GM18517 (cell line): Measurements from ENCODE around the gene LAMA3.

Source experiments
- ATAC-seq: cut with Tn5 transposase; IDR thresholded peaks from one replicate; pipeline ENCODE4 v1.9.1; 2021; ENCODE audit warnings: mild to moderate bottlenecking, moderate library complexity; ENCODE audit not compliant: unreplicated experiment

LAMA3 gene

DNA sequence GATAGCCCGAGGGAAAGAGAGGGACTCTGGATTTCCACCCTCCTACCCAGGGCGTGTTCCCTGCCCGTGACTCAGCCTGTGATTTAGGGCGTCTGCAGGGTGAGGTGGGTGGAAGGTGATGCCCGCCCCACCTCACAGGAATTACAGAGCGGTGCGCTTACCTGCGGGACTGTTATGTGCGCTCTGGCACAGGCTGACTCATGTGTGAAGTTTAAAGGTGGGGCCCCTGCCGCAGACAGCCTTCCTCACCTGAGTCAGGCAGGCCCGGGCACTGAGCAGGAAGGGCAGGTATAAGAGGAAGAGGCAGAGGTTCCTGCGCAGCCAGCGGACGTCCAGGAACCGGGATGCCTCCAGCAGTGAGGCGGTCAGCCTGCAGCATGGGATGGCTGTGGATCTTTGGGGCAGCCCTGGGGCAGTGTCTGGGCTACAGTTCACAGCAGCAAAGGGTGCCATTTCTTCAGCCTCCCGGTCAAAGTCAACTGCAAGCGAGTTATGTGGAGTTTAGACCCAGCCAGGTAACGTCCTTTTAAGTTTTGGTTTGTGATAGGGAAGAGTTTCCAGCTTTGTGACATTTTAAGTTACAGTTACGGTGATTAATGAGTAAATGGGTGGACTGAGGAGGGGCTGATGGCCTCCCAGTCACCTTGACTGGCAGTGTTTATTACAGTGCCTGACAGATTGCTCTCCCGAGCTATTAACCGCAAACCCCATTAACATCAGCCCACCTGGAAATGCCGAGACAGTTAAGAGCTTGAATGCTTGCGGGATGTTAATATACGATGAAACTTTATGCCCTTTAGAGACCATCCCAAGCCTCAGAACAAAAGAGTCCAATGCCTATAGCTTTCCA lies 183.7 kb downstream of the LAMA3 start:
- no peak for ATAC-seq

DNA sequence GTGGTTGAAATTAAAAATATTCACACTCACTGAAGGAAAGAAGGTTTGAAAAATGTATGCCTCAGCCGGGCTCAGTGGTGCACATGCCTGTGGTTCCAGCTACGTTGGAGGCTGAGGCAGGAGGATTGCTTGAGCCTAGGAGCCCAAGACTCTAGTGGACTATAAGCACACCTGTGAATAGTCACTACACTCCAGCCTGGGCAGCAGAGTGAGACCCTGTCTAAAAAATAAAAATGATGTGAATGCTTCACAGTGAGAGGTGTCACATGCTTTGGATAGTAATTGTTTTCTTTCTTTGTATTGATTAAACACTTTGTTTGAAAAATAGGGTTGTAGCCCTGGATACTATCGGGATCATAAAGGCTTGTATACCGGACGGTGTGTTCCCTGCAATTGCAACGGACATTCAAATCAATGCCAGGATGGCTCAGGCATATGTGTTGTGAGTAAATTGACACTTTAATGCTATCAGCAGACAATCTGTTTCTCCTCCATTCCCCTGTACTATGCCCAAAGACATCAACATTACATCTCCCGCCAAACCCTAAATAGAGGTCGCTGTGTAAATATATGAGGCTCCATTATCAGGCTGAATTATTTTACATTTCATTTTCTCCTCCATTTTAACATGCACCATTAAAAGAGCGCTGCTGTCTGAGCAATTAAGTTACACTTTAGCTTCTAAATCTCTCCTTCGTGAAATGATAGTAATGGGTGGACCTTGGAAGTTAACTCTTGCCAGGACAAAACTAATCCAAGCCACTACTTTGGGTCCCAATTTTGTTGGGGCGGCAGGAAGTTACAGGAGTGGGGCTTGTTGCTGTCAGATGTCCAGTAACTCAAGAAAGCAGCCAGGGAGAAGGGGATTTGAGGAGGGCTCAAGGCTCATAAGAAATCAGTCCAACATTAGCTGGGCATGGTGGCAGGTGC lies 187.0 kb downstream of the LAMA3 start:
- ATAC-seq, result no peak

DNA sequence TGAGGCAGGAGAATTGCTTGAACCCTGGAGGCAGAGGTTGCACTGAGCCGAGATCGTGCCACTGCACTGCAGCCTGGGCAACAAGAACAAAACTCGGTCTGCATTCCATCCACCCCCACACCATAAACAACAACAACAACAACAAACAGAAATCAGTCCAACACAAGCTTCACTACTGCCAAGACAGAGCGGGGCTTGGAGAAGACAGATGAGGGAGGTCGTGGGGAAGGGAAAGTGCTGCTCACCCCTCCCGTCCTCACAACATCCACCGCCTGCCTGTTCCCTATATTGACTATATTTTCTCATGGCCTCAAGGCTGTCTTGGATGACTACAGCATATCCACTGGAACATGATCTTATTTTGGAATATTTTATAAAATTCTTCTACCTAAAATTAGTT lies 187.7 kb downstream of the LAMA3 start:
- ATAC-seq, result no peak

DNA sequence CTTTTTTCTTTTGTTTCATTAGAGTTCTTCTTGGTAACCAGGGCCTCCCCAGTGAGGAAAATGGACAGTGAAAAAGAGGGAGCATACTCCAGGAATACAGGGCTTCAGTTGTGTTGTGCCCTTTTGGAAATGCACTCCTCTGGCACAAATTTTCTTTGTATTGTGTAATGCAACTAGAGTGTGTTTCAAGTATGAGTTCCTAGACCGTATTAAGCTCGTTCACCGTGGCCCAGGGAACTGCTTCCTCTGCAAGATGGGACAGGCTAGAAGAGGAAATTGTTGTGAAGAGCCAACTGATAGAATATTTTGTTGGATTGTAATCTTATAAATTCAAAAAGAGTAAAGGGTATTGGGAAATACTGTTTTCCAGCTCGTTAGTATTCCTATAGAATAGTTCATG lies 188.1 kb downstream of the LAMA3 start:
- no peak for ATAC-seq

DNA sequence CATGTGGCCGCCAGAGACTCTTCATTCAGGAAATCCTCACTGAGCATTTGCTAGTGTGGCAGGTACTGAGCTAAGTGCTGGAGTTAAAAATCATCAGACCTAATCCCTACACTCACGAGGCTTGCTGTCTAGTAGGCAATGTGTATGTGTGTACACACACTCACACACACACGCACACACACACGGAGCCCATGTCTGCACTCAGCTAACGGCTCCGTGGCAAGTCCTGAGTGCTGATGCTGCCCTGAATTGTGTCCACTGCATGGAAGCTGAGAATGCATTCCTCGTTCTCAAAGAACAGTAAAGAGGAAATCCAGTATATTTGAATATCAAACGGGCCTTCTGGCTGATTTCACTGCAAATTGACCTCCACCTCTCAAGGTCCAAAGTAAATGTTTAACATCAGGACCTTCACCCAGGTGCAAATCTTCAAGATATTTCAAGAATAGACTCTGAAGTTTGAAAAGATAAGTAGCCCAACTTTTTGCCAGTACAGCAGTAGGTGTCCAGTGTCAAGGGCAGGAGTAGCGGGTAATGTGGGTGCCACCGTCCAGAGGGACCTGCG lies 189.2 kb downstream of the LAMA3 start:
- ATAC-seq, result no peak

DNA sequence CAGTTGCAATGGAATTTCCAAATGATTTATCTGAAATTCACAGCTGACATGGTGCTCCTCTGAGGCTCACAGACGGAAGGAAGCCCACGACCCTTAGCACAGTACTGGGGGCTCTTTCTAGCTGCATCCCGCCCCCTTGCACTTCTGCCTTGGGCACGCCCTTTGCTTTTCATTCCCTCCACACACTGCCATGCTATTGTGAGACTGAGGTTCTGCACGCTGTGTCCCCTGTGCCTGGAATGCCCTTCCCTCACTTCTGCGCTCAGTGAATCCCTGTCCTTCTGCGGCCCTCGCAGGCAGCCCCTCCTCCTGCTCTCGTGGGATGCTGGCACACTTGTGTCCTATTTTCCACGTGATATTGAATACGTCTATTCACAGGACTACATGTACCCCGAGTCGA lies 189.9 kb downstream of the LAMA3 start:
- ATAC-seq, result no peak

- no peak for ATAC-seq
Observed at GRCh38 chr18:23879544-23879943, 190.3 kb downstream of the LAMA3 start.

GRCh38 chr18:23879966-23880565 lies 190.8 kb downstream of the LAMA3 start:
- no peak for ATAC-seq

GRCh38 chr18:23880931-23881617 lies 191.8 kb downstream of the LAMA3 start:
- no peak for ATAC-seq

GRCh38 chr18:23881778-23882177 lies 192.5 kb downstream of the LAMA3 start:
- no peak for ATAC-seq

DNA sequence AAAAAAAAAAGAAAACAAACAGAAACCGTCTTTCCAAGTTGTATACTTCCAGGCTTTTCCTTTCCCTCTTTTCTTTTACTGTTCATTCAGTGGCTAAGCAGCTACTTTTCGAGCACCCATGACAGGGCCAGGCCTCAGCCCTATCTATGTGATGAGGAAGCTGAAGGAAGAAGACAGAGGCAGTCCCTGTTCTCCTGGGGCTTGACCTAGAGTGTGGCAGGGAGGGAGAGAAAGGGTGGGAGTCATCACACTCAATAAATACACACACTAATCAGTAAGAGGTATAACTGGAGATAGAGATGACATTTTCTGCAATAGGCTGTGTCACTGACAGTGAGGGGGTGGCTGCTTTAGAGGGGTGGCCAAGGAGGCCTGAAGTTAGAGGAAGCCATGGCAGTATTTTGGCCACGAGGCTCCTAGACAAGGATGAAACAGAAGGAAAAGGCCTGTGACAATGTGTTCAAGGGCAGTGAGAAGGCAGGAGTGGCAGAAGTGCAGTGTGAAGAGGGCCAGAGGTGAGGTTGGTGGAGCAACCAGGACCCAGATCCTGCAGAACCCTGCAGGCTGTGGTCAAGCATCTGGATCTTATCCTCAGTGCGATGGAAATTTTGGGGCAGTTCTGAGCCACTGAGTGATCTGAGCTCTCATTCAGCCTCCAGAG lies 193.5 kb downstream of the LAMA3 start:
- ATAC-seq, result no peak

GRCh38 chr18:23883277-23883790 lies 194.1 kb downstream of the LAMA3 start:
- ATAC-seq, result no peak

DNA sequence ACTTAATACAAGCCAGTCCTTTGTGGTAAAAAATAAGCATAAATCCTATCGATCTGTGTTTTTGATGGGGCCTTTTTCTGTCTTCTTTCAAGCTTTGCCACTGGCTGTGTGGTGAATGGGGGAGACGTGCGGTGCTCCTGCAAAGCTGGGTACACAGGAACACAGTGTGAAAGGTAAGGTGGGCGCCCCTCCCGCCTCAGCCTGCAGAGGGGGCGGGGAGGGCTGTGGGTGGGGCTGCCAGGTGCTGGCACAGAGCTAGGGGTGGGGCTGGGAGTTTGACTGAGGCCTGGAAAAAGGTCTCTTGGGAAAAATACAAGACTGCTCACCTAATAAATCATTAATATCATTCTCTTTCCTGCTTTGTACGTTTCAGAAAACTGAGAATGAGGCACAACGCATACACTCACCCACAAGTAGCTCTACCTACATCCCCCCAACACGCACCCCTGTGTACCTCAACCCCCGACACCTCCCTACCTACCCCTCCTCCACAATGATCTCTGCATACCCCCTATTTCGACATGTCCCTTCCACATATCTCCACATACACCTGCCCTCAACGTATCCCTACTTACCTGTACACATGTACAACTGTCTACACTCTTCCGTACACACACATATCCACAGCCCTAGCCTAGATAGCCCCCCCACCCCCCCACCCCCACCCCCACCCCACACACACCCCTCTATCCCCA lies 195.6 kb downstream of the LAMA3 start:
- no peak for ATAC-seq

- no peak for ATAC-seq
Observed at GRCh38 chr18:23885750-23886149, 196.5 kb downstream of the LAMA3 start.

DNA sequence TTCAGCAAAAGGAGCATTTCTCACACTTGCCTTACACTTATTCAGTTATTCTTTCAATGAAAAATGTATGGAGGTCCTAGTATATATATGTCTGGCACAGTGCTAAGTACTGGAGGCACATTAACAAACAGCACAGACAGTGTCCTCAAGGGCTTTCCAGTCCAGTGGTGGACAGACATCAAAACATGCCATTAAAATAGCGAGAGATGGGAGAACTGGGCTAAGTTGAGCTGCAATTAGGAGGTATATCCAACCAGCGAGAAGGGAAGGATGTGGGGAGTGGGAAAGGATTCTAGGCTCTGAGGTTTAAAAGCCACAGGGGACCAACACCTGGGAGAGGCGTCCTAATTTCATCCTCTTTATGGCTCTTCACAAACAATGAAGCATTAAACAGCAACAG lies 197.8 kb downstream of the LAMA3 start:
- ATAC-seq, result no peak

- no peak for ATAC-seq
Observed at GRCh38 chr18:23887493-23887892, 198.2 kb downstream of the LAMA3 start.

- ATAC-seq, result no peak
Observed at GRCh38 chr18:23888881-23889280, 199.6 kb downstream of the LAMA3 start.

GRCh38 chr18:23889907-23890306 lies 200.7 kb downstream of the LAMA3 start:
- ATAC-seq, result no peak

GRCh38 chr18:23890589-23890988 lies 201.3 kb downstream of the LAMA3 start:
- ATAC-seq, result no peak
